SU-DHL-6 (cell line): Measurements from ENCODE around the gene GPR137.
A peak's percentile ranks its signal among the peaks of the same experiment; 100 is the strongest.
"Not testable (repeated sequence)": the region's sequence is repeated elsewhere in the genome, so short reads cannot be mapped to it uniquely, and the experiment has no call there.

Experiments used
- H2AFZ ChIP-seq: fragments of 200-600 bp; sonication (generic); 2 replicates; pipeline ENCODE4 v1.6.1; 2014; ENCODE audit warnings: low read depth, mild to moderate bottlenecking, moderate library complexity, mixed read lengths, antibody characterized with exemption, low read length; ENCODE audit not compliant: severe bottlenecking
- H3F3A ChIP-seq: fragments of 200-600 bp; shearing (Covaris generic); 2 replicates; pipeline ENCODE4 v1.6.0; 2016; ENCODE audit warnings: antibody characterized with exemption, mild to moderate bottlenecking; ENCODE audit not compliant: insufficient read depth
- H3K27ac ChIP-seq: fragments of 200-600 bp; sonication (generic); 2 replicates; pipeline ENCODE4 v1.5.1; 2016; ENCODE audit warnings: low read depth, mild to moderate bottlenecking, low read length, moderate library complexity, mixed read lengths
- H3K27me3 ChIP-seq: fragments of 200-600 bp; sonication (generic), shearing (Covaris generic); 2 replicates; pipeline ENCODE4 v1.6.0; 2014; ENCODE audit warnings: mild to moderate bottlenecking, low read length
- H3K36me3 ChIP-seq: fragments of 200-600 bp; sonication (generic); 2 replicates; pipeline ENCODE4 v1.6.1; 2014; ENCODE audit warnings: mild to moderate bottlenecking, low read length, mixed read lengths
- H3K4me2 ChIP-seq: fragments of 300-600, 200-600 bp; shearing (Covaris generic), sonication (generic); 2 replicates; pipeline ENCODE4 v1.6.0; 2014; ENCODE audit warnings: low read length, low read depth, mild to moderate bottlenecking; ENCODE audit not compliant: poor library complexity, severe bottlenecking
- H3K4me3 ChIP-seq: fragments of 200-600 bp; sonication (generic); 2 replicates; pipeline ENCODE4 v1.5.1; 2014; ENCODE audit warnings: antibody characterized with exemption, low read length, mild to moderate bottlenecking, mixed read lengths; ENCODE audit not compliant: insufficient read depth, poor library complexity, severe bottlenecking
- H3K79me2 ChIP-seq: fragments of 200-600 bp; sonication (generic); 2 replicates; pipeline ENCODE4 v1.6.1; 2014; ENCODE audit warnings: mild to moderate bottlenecking, low read length, moderate library complexity; ENCODE audit not compliant: insufficient read depth
- H3K9ac ChIP-seq: fragments of 200-600 bp; sonication (generic); 2 replicates; pipeline ENCODE4 v1.7.0; 2014; ENCODE audit warnings: mild to moderate bottlenecking, low read length
- H3K9me2 ChIP-seq: fragments of 200-600 bp; sonication (generic); replicated peaks from 2 replicates; pipeline ENCODE4 v1.6.1; 2014; ENCODE audit warnings: low read length; ENCODE audit not compliant: insufficient read depth
- H3K9me3 ChIP-seq: fragments of 200-600 bp; sonication (generic); 2 replicates; pipeline ENCODE4 v1.6.1; 2014; ENCODE audit warnings: low read length, mixed read lengths; ENCODE audit not compliant: insufficient read depth
- H4K20me1 ChIP-seq: fragments of 200-600 bp; sonication (generic); 2 replicates; pipeline ENCODE4 v1.6.1; 2014; ENCODE audit warnings: low read depth, mild to moderate bottlenecking, antibody characterized with exemption, low read length, moderate library complexity, mixed read lengths
- CTCF ChIP-seq: fragments of 200-600 bp; sonication (generic); IDR thresholded peaks from one replicate; pipeline ENCODE4 v1.5.1; 2017; ENCODE audit warnings: antibody characterized with exemption, mild to moderate bottlenecking, low read length, moderate library complexity; ENCODE audit not compliant: insufficient read depth, poor library complexity, severe bottlenecking
- EZH2phosphoT487 ChIP-seq: fragments of 200-600 bp; sonication (generic), shearing (Covaris generic); conservative IDR thresholded peaks from 2 replicates; pipeline ENCODE4 v1.6.1; 2018; ENCODE audit warnings: mild to moderate bottlenecking, antibody characterized with exemption, low read length, moderate library complexity, mixed read lengths

The GPR137 gene

GRCh38 chr11:64245797-64246620 lies 39.6 kb upstream of the GPR137 start:
- peaks cover 41% of the 10 kb centered on the region for H3F3A ChIP-seq
- H3K9me2 ChIP-seq: no peaks in the 10 kb centered on the region

GRCh38 chr11:64246621-64246870 lies 39.1 kb upstream of the GPR137 start:
- H3K9me3 ChIP-seq, H4K20me1 ChIP-seq, H3K9me2 ChIP-seq, H3K27me3 ChIP-seq, H3K36me3 ChIP-seq, H2AFZ ChIP-seq, H3K4me2 ChIP-seq: not testable (repeated sequence)
- H3F3A ChIP-seq: peaks cover 41% of the 10 kb centered on the region
- H3K9ac ChIP-seq: peak overlapping the region; percentile 89
- H3K79me2 ChIP-seq: peaks cover 22% of the 10 kb centered on the region
- peak overlapping the region; percentile 90; the same call in 1 of the 2 replicates for H3K27ac ChIP-seq
- H3K4me3 ChIP-seq: peak overlapping the region; percentile 97

More at GRCh38 chr11:64245797-64246620, 39.6 kb upstream of the GPR137 start:
- TF ChIP-seq CTCF: no peak
- no peak for TF ChIP-seq EZH2phosphoT487
- Histone ChIP-seq H3K4me2 (peak overlapping the region; percentile 82), H3K9ac (peak overlapping the region; percentile 89), H3K4me3 (peak overlapping the region; percentile 97), H3K9me3 (no peaks in the 10 kb centered on the region), H2AFZ (no peak overlapping the region), H4K20me1 (no peaks in the 10 kb centered on the region), H3K36me3 (no peaks in the 10 kb centered on the region), H3K79me2 (peaks cover 22% of the 10 kb centered on the region), H3K27ac (peak overlapping the region; percentile 90), H3K27me3 (no peaks in the 10 kb centered on the region)

GRCh38 chr11:64246871-64247728 lies 38.5 kb upstream of the GPR137 start, which contains the start of gene PPP1R14B:
TSS of gene PPP1R14B (minus strand) at chr11:64246943. CDS start at chr11:64246673, 270 bp downstream.
- H3K79me2 ChIP-seq: peaks cover 22% of the 10 kb centered on the region
- no peaks in the 10 kb centered on the region for H3K36me3 ChIP-seq
- no peaks in the 10 kb centered on the region for H3K9me3 ChIP-seq
- peak within 1 kb of the TSS; percentile 90 for H3K27ac ChIP-seq
- H3K27me3 ChIP-seq: no peaks in the 10 kb centered on the region
- peak within 1 kb of the TSS; percentile 88 for H2AFZ ChIP-seq
- peaks cover 41% of the 10 kb centered on the region for H3F3A ChIP-seq
- no peaks in the 10 kb centered on the region for H4K20me1 ChIP-seq
- no peak for TF ChIP-seq EZH2phosphoT487
- TF ChIP-seq CTCF: no peak
- H3K9ac ChIP-seq: peak within 1 kb of the TSS; percentile 89
- H3K4me3 ChIP-seq: peak within 1 kb of the TSS; percentile 97
- no peaks in the 10 kb centered on the region for H3K9me2 ChIP-seq
- H3K4me2 ChIP-seq: peak within 1 kb of the TSS; percentile 82
